Right lung (tissue), 5 donors: Measurements from ENCODE around the gene IFNAR2. TPM values are rescaled to one million over a fixed set of nuclear protein-coding genes. Genes with fewer than 3 reads are reported as not detected.

ENCODE experiments used
- DNase-seq, 2 donors: peaks; one replicate each; pipeline ENCODE4 v3.0.0-alpha.2; 2013
- polyA plus RNA-seq, 5 donors: library from polyadenylated mRNA; unstranded; fragments of 120-200 nt; gene quantifications; one replicate each; pipeline versions ENCODE4 v1.2.1 to v1.2.3, GENCODE V29; 2013; ENCODE audit warnings: inconsistent platforms in 1 of 5, low replicate concordance in 1 of 5; ENCODE audit not compliant: insufficient read length in 5 of 5, insufficient read depth in 1 of 5

The IFNAR2 gene
- polyA plus RNA-seq, 5 donors: 15.0 to 27.4 (median 22.0) TPM

DNA sequence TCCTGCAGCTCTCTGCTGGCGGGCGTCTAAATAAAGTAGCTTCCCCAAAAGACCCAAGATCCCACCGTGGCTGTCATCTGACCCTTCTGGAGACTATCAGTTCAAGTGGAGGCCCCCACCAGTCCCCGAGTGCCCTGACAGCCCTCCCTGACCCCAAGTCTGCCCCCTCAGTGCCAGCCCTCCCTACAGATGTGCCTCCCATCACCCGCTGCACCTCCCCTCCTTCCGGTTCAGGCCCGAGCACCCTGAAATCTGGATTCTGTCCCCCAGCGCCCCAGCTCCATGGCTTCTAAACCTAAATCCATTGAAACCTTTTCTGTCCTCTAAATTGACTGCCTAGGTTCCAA lies 37.0 kb downstream of the IFNAR2 start:
- no peak for DNase-seq

DNA sequence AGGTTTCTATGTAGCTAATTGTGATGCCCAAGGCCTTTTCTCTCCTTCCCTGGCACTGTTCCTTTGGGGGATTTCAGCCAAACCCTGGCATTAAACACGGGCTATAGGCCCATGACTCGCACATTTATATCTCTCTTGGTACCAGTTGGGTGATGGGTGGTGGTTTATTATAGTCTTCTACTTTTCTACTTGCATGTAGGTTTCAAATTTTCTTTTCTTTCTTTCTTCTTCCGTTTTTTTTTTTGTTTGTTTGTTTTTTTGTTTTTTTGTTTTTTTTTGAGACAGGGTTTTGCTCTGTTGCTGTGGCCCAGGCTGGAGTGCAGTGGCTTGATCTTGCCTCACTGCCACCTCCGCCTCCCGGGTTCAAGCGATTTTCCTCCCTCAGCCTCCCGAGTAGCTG lies 37.5 kb downstream of the IFNAR2 start:
- no peak for DNase-seq

DNA sequence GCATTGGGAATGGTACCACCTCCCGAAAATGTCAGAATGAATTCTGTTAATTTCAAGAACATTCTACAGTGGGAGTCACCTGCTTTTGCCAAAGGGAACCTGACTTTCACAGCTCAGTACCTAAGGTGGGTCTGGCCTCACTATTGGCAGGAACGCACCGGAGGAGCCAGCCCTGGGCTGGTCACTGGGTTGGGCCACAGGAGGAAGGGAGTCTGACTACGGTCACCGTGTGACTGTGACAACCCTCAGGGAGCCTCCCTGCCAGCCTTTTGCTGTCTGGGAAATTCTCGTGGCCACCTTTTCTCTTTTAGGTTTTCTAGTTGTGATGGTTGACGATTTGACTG lies 38.6 kb downstream of the IFNAR2 start:
- no peak for DNase-seq

DNA sequence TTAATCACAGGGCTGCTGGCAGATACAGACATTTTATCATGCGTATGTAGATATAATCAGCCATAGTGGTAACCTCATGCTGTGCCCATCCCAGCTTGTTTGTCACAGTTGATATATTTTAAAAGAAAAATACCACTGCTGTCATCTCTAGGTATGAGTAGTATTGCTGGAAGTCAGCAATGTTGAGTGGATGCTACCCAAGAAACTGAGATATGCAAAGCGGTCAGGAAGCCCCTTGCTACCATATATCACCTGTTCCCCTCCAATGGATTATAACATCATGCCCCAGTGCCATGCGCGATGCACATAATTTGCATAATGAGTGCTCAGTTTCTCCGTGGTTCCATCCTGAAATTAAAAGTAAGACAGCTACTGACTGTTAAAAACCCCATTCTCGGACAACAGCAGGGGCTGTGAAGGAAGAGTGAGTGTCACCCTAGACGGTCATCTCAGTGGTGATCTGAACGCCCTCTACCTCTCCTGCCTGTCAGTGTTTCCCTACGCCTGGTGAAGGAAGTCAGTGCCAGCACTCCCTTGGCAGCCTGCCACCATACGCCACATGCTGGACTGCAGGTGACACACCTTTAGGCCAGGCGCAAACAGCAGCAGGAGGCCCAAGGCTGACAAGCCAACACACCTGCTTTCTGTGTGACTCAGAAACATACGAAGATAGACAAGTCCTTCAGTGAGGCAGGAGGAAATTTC lies 39.2 kb downstream of the IFNAR2 start:
- peak; percentile 32 to 34 for DNase-seq

DNA sequence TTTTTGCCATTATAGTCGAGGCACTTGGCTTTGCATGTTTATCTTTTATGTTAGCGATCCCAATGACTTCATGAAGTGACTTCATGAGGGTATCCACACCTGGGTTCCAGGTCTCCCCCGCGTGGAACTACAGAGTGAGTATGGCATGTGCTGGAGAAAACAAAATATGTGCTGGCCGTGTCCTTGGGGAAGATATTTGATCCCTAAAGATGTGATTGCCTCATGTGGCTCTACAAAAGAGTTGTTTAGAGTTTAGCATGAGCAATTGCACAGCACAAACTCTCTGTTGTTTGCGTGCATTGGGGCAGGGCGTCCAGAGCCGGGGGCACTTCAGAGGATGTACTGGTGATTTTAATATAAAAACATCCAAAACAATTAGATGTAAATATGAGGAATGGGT lies 41.2 kb downstream of the IFNAR2 start:
- DNase-seq: no peak

DNA sequence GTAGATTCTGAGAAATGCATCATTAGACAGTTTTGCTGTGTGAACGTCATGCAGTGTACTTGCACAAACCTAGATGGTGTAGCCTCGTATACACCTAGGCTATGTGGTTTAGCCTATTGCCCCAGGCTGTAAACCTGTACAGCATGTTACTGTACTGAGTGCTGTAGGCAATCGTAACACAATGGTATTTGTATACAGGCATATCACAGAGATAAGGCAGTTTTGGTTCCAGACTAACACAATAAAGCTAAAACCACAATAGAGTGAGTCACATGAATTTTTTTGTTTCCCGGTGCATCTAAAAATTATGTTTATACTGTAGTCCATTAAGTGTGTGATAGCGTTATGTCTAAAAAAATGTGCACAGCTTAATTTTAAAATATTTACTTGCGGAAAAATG lies 43.3 kb downstream of the IFNAR2 start:
- no peak for DNase-seq

DNA sequence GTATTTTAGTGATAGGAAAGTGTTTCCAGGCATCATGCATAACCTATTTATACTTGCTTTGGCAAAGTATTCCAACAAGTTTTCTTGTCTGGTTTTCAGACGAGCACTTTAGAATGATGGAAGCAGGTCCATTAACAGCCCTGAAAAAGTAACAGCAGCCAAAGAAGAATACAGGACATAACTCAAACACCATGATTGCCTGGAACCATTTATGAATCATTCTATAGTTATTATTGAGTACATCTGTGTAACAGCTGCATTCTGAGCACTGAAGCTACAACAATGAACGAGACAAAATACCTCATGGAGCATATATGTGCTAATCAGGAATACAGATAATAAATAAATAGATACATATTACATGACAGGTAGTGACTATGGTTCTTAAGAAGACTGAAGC lies 49.0 kb downstream of the IFNAR2 start:
- DNase-seq: no peak

DNA sequence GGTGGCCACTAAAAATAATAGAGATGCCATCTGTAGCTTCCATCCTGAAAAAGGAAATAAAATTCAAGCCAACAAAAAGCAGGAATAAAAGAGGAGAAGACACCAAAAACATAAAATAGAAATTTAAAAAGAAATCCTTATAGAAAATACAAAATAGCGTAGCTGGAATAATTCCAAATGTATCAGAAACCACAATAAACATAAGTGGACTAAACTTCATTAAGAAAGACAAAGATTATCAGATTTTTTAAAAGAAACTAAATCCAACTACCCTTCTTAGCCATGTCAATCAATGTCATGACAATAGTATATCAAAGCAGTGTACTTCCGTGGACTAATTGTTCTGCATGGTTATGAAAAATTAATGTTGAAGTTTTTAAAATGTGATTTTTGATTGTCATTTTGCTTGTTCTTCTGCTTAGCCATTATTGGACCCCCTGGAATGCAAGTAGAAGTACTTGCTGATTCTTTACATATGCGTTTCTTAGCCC lies 49.6 kb downstream of the IFNAR2 start:
- DNase-seq: no peak

Other genes with a start within 250 kb of the IFNAR2 start
- gene OLIG2, start 204.0 kb upstream of the IFNAR2 start, polyA plus RNA-seq: not detected
- under 1 TPM in 3 of 5 donors, not detected in 2; 0.10 to 0.50 (median 0.31) TPM for gene OLIG1, start 159.8 kb upstream of the IFNAR2 start, polyA plus RNA-seq
- 10 to 100 TPM; 24.0 to 30.2 (median 29.8) TPM for gene IL10RB, start 36.4 kb downstream of the IFNAR2 start, polyA plus RNA-seq
- 10 to 100 TPM; 24.3 to 35.1 (median 34.6) TPM for gene IFNAR1, start 95.0 kb downstream of the IFNAR2 start, polyA plus RNA-seq
- gene IFNGR2, start 173.5 kb downstream of the IFNAR2 start, polyA plus RNA-seq: 10 to 100 TPM; 69.5 to 83.6 (median 75.5) TPM